Activated CD4-positive, alpha-beta T cell treated with anti-CD3 and anti-CD28 coated beads, Interleukin-2, amount 50 U/mL, for 16 hours (primary cell): ENCODE results near the gene PRPS1.
"Not testable (repeated sequence)": the region's sequence is repeated elsewhere in the genome, so short reads cannot be mapped to it uniquely, and the experiment has no call there.

Source experiments
- DNase-seq: peaks from one replicate; pipeline ENCODE4 v3.0.0-alpha.2; 2020

PRPS1 gene

GRCh38 chrX:107627838-107628661 is at the start of gene PRPS1:
Gene PRPS1 (plus strand): TSS chrX:107628510. CDS start chrX:107628629, 119 bp downstream.
- peak; percentile 94 for DNase-seq

- DNase-seq: no peak
Measured at GRCh38 chrX:107579956-107580355, 48.4 kb upstream of the PRPS1 start.

GRCh38 chrX:107581923-107582322 is 46.4 kb upstream of the PRPS1 start:
- no peak for DNase-seq

- no peak for DNase-seq
Measured at GRCh38 chrX:107589243-107589642, 39.1 kb upstream of the PRPS1 start.

GRCh38 chrX:107596651-107597050 is 31.7 kb upstream of the PRPS1 start:
- no peak for DNase-seq

GRCh38 chrX:107597264-107597663 is 31.0 kb upstream of the PRPS1 start:
- no peak for DNase-seq

GRCh38 chrX:107597791-107598190 is 30.5 kb upstream of the PRPS1 start:
- no peak for DNase-seq

GRCh38 chrX:107599450-107599861 is 28.9 kb upstream of the PRPS1 start:
- DNase-seq: no peak

GRCh38 chrX:107600366-107600765 is 27.9 kb upstream of the PRPS1 start:
- no peak for DNase-seq

- DNase-seq: no peak
Measured at GRCh38 chrX:107601326-107601725, 27.0 kb upstream of the PRPS1 start.

- no peak for DNase-seq
Measured at GRCh38 chrX:107601759-107602158, 26.6 kb upstream of the PRPS1 start.

- DNase-seq: no peak
Measured at GRCh38 chrX:107602694-107603239, 25.5 kb upstream of the PRPS1 start.

GRCh38 chrX:107603429-107604159 is 24.7 kb upstream of the PRPS1 start:
- DNase-seq: no peak

- not testable (repeated sequence) for DNase-seq
Measured at GRCh38 chrX:107609061-107609460, 19.2 kb upstream of the PRPS1 start.

GRCh38 chrX:107610667-107611066 is 17.6 kb upstream of the PRPS1 start:
- no peak for DNase-seq

GRCh38 chrX:107619885-107620322 is 8.4 kb upstream of the PRPS1 start:
- DNase-seq: no peak

GRCh38 chrX:107624893-107625292 is 3.4 kb upstream of the PRPS1 start:
- no peak for DNase-seq

GRCh38 chrX:107625739-107626138 is 2.6 kb upstream of the PRPS1 start:
- no peak for DNase-seq

- DNase-seq: no peak
Measured at GRCh38 chrX:107626481-107626880, 1.8 kb upstream of the PRPS1 start.

- no peak for DNase-seq
Measured at GRCh38 chrX:107626916-107627315, 1.4 kb upstream of the PRPS1 start.

- DNase-seq: peak; percentile 69
Measured at GRCh38 chrX:107628662-107629539, 591 bp downstream of the PRPS1 start.

- peak; percentile 13 for DNase-seq
Measured at GRCh38 chrX:107629540-107629909, 1.2 kb downstream of the PRPS1 start.
